ENCODE measurements around the gene KLHDC7A.

KLHDC7A gene

DNA sequence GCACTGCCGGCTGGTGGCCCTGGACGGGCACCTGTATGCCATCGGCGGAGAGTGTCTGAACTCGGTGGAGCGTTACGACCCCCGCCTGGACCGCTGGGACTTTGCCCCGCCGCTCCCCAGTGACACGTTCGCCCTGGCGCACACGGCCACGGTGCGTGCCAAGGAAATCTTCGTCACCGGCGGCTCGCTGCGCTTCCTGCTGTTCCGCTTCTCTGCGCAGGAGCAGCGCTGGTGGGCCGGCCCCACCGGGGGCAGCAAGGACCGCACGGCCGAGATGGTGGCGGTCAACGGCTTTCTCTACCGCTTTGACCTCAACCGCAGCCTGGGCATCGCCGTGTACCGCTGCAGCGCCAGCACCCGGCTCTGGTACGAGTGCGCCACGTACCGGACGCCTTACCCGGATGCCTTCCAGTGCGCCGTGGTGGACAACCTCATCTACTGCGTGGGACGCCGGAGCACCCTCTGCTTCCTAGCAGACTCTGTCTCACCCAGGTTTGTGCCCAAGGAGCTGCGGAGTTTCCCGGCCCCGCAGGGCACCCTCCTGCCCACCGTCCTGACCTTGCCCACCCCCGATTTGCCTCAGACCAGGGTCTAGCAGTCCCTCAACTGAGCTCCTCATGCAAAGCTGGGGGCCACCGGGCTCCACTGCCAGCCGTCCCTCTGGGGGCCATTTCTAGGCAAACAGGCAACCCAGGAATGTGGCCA, 2.1 kb downstream of the KLHDC7A start:
- DNase-seq (ENCODE audit: low spot score): no peak
- TF ChIP-seq, protein P1, sequence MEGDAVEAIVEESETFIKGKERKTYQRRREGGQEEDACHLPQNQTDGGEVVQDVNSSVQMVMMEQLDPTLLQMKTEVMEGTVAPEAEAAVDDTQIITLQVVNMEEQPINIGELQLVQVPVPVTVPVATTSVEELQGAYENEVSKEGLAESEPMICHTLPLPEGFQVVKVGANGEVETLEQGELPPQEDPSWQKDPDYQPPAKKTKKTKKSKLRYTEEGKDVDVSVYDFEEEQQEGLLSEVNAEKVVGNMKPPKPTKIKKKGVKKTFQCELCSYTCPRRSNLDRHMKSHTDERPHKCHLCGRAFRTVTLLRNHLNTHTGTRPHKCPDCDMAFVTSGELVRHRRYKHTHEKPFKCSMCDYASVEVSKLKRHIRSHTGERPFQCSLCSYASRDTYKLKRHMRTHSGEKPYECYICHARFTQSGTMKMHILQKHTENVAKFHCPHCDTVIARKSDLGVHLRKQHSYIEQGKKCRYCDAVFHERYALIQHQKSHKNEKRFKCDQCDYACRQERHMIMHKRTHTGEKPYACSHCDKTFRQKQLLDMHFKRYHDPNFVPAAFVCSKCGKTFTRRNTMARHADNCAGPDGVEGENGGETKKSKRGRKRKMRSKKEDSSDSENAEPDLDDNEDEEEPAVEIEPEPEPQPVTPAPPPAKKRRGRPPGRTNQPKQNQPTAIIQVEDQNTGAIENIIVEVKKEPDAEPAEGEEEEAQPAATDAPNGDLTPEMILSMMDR (IDR thresholded peaks at IDR 0.05; ENCODE audit: extremely low read depth, insufficient read depth, missing control alignments): no peak
- in situ Hi-C loops (cut with MboI; ENCODE audit: low pct_unique_long_range_greater_than_20kb, low sequenced_read_pairs, unreplicated experiment): no loop called here

DNA sequence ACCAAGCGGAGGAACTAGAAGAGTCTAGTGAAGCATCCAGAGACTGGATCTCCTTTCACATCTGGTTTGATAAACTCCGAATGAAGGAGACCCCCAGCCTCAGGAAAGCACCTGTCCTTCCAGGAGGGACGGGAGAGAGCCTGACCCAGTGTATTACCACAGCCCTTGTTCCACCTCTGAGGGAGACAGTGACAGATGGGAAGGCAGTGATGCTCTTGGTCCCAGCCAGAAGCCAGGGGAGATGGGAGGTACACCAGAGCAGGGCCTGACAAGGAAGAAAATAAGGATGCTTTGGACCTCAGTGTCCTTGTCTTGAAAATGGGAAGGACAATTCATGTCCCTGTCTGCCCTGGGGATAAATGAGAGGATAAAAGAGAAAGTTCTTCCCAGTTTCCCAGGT, 3.5 kb downstream of the KLHDC7A start:
- in situ Hi-C loops (cut with MboI; ENCODE audit: low pct_unique_long_range_greater_than_20kb, low sequenced_read_pairs, unreplicated experiment): no loop called here
- no peak for DNase-seq (ENCODE audit: low spot score)
- TF ChIP-seq, protein P1 (IDR thresholded peaks at IDR 0.05; ENCODE audit: extremely low read depth, insufficient read depth, missing control alignments): no peak

DNA sequence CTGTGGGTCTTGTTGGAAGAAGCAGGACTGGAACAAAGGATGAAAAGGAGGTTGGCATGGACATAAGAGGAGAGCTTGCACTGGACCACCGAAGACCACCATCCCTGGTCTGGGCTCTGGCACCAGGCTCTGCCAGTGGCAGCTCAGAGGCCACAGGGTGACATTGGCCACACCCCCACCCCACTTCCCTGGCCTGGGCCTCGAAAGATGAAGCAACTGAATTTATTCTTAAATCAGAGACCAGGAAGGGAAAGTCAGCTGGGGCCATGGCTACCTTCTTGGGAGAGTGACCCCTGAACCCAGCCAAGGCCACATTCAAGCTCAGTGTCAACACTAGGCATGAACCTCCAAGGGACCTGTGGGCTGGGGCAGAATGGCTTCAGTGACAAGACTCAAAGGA, 4.0 kb downstream of the KLHDC7A start:
- no peak for DNase-seq (ENCODE audit: low spot score)
- TF ChIP-seq, protein P1 (IDR thresholded peaks at IDR 0.05; ENCODE audit: extremely low read depth, insufficient read depth, missing control alignments): no peak
- in situ Hi-C loops (cut with MboI; ENCODE audit: low pct_unique_long_range_greater_than_20kb, low sequenced_read_pairs, unreplicated experiment): no loop called here

DNA sequence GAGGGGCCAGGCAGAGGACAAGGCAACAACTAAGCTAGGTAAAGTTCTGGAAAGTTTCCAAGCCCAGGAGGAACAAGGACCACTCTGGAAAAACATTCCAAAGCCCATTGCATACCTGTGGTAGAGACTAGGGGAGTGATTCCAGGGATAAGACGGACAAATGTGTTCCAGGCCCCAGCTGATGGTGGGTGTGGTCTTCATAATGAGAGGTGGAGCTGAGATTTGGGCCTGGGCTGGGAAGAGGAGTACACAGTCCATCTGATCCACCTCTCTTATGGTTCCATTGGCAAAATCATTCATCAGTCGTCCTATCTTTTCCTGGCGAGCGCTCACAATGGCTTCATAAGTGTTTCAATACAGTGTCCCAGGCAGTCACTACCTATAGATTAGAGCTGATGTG, 4.5 kb downstream of the KLHDC7A start:
- TF ChIP-seq, protein P1 (IDR thresholded peaks at IDR 0.05; ENCODE audit: extremely low read depth, insufficient read depth, missing control alignments): no peak
- no peak for DNase-seq (ENCODE audit: low spot score)
- in situ Hi-C loops (cut with MboI; ENCODE audit: low pct_unique_long_range_greater_than_20kb, low sequenced_read_pairs, unreplicated experiment): no loop called here

DNA sequence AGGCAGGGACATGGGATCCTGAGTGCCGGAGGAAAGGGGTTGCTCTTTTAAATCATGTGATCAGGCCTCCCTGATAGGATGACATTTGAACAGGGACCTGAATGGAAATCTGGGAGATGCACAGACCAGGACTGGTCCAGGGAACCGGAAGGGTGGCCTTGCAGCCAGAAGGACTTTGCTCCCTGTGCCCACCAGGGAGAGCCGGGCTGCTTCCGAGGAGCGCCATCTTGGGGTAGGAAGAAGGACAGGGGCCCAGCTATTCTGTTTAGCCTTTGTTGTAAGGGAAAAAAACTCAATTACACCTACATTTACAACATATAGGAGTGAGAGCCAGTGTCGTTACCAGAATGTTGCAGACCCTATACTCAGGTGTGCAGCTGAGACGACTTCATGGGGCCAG, 5.5 kb downstream of the KLHDC7A start:
- TF ChIP-seq, protein P1 (IDR thresholded peaks at IDR 0.05; ENCODE audit: extremely low read depth, insufficient read depth, missing control alignments): no peak
- no peak for DNase-seq (ENCODE audit: low spot score)
- in situ Hi-C loops (cut with MboI; ENCODE audit: low pct_unique_long_range_greater_than_20kb, low sequenced_read_pairs, unreplicated experiment): no loop called here

DNA sequence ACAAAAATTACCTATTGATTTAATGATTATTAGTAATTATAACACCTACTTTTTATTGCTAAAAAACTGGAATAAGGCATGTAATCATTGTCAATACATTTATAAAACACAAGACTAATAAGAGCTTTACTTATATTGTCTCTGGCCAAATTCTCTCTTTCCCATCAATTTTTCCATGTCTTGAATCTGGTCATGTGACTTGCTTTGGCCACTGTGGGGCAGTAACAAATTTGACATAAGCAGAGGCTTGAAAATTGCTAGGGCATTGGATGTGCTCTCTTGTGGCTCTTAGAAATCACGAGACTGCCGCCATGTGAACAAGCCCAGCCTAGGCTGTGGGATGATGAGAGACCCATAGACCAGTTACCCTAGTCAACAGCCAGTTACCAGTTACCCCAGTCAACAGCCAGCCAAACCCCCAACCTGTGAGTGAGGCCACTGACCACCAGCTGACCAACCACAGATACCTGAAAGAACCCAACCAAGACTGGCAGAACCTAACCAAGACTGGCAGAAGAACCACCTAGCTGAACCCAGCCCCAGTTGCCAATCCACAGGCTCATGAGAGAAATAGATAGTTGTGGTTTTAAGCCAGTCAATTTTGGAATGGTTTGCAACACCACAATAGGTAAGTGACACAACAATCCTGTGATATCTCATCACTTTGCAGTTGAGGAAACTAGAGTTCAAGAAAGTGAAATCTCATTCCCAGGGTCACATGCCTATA, 8.8 kb downstream of the KLHDC7A start:
- no peak for DNase-seq (ENCODE audit: low spot score)
- TF ChIP-seq, protein P1 (IDR thresholded peaks at IDR 0.05; ENCODE audit: extremely low read depth, insufficient read depth, missing control alignments): no peak
- in situ Hi-C loops (cut with MboI; ENCODE audit: low pct_unique_long_range_greater_than_20kb, low sequenced_read_pairs, unreplicated experiment): no loop called here

All from GM13977 (cell line).